ENCODE results near the gene EFEMP1. TPM values are rescaled to one million over a fixed set of nuclear protein-coding genes. Genes with fewer than 3 reads are reported as not detected.

The EFEMP1 gene
- total RNA-seq, 1 donor from 2014 or later, result not detected

DNA sequence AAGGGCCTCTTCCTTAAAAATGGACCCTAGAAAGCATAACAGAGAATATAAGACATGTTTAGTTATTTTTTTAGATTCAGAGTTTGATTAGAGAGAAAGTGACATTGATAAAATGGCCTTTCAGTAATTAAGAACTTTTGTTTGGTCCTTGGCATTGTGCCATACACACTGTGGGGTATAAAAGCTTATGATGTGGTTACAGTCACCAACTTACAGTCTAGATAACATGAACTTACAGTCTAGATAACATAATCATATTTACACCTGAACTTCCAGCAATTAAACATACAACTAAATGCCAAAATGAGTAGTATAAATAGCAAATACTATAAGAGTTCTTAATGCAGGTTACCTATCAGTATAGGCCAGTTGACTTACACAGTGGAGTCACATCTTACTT, 25.6 kb upstream of the EFEMP1 start:
- intact Hi-C loops (cut with micrococcal nuclease), result no loop called here
- H3K4me1 Mint-ChIP-seq, result no peaks in the 10 kb centered on the region
- POLR2A ChIA-PET, result no interaction called here
- no peak for DNase-seq
- no peak overlapping the region for H3K4me3 Mint-ChIP-seq
- TF ChIP-seq, protein P1, sequence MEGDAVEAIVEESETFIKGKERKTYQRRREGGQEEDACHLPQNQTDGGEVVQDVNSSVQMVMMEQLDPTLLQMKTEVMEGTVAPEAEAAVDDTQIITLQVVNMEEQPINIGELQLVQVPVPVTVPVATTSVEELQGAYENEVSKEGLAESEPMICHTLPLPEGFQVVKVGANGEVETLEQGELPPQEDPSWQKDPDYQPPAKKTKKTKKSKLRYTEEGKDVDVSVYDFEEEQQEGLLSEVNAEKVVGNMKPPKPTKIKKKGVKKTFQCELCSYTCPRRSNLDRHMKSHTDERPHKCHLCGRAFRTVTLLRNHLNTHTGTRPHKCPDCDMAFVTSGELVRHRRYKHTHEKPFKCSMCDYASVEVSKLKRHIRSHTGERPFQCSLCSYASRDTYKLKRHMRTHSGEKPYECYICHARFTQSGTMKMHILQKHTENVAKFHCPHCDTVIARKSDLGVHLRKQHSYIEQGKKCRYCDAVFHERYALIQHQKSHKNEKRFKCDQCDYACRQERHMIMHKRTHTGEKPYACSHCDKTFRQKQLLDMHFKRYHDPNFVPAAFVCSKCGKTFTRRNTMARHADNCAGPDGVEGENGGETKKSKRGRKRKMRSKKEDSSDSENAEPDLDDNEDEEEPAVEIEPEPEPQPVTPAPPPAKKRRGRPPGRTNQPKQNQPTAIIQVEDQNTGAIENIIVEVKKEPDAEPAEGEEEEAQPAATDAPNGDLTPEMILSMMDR (IDR thresholded peaks at IDR 0.05), result no peak
- H3K36me3 Mint-ChIP-seq (ENCODE audit: low read depth), result no peaks in the 10 kb centered on the region
- CTCF ChIA-PET, result no interaction called here
- peaks cover 4% of the 10 kb centered on the region for H3K27me3 Mint-ChIP-seq
- no peak overlapping the region for H3K27ac Mint-ChIP-seq
- H3K9me3 Mint-ChIP-seq, result no peaks in the 10 kb centered on the region
- no peak for ATAC-seq (ENCODE audit: low read depth)

DNA sequence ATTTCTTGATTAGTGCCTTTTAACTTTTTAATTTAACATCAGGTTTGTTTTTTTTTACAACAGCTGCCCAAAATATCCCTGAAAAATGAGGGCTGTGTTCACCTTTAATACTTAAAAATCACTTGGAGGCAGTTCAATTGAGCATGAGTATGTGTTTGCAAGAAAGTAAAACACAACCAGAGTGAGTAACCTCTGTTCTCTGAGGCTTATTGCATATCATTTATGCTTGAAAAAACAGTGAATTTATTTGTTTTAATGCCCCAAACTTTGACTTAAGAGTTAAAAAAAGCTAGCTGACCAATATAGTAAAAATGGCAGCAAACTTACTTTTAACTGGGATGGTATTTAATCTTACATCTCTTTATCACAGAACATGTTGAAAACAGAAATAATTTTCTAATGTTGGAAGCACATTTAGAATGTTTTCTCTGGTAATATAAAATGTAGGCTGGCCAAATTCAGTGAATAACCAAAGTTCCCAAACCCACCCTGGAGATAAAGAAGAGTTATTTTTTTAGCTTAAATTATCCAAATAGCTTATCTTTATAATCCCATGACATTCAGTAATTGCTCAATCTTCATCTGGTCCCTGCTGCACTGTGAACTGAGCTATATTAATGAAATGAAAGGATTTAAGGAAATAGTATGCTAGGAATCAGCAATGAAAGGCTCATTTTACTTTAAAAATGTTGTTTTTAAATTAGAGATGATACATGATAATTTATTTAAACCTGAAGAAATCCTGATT, 24.8 kb upstream of the EFEMP1 start:
- TF ChIP-seq, protein P1 (IDR thresholded peaks at IDR 0.05), result no peak
- ChIA-PET POLR2A (no interaction called here), CTCF (no interaction called here)
- Mint-ChIP-seq H3K27me3 (peaks cover 4% of the 10 kb centered on the region), H3K4me3 (no peak overlapping the region), H3K4me1 (no peaks in the 10 kb centered on the region), H3K27ac (no peak overlapping the region), H3K36me3 (ENCODE audit: low read depth) (no peaks in the 10 kb centered on the region), H3K9me3 (no peaks in the 10 kb centered on the region)
- intact Hi-C loops (cut with micrococcal nuclease), result no loop called here
- DNase-seq (no peak), ATAC-seq (ENCODE audit: low read depth) (no peak)

DNA sequence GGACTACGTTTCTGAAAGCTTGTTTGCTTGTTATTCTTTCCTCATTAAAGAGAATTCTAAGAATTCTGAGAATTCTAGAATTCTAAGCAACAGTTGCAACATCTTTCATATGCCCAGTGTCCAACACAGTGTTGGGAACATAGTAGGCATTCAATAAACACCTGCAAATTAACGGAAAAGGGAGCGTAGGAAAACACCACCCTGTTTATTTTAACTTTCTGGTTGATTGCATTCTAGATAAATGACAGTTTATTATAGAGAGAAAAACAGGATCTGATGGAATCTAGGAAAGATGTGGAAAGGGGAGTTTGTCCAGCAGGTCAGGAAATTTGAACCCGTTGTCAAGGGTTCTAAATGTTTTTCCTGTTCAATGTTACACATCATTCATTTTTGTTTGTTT, 24.2 kb upstream of the EFEMP1 start:
- TF ChIP-seq, protein P1 (IDR thresholded peaks at IDR 0.05), result no peak
- ATAC-seq (ENCODE audit: low read depth), result no peak

DNA sequence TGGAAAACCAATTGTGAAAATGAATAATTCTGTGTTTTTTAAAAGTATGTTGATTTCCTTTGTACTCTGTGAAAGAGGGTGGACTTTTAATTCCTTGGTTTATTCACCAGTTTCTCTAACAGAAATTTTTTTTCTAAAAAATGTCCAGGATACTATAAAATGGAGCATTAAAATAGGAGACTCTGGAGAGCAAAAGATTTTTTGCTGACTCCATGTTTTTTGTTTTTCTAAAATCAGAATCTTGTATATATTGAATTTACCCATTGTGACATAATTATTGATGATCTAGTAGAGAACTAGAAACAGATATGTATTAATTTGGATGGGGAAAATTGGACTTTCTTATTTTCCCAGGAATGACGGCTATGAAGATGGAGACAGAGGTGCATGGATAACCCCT, 23.2 kb upstream of the EFEMP1 start:
- ChIA-PET POLR2A (no interaction called here), CTCF (no interaction called here)
- ATAC-seq (ENCODE audit: low read depth) (no peak), DNase-seq (no peak)
- H3K27me3 Mint-ChIP-seq, result peaks cover 4% of the 10 kb centered on the region
- intact Hi-C loops (cut with micrococcal nuclease), result no loop called here
- no peaks in the 10 kb centered on the region for H3K4me1 Mint-ChIP-seq
- TF ChIP-seq, protein P1 (IDR thresholded peaks at IDR 0.05), result no peak
- no peaks in the 10 kb centered on the region for H3K9me3 Mint-ChIP-seq
- H3K36me3 Mint-ChIP-seq (ENCODE audit: low read depth), result no peaks in the 10 kb centered on the region
- no peak overlapping the region for H3K27ac Mint-ChIP-seq
- no peak overlapping the region for H3K4me3 Mint-ChIP-seq

More for the DNA sequence above, 24.2 kb upstream of the EFEMP1 start:
- intact Hi-C loops (cut with micrococcal nuclease), result no loop called here
- no peak for DNase-seq
- ChIA-PET POLR2A (no interaction called here), CTCF (no interaction called here)
- H3K9me3 Mint-ChIP-seq, result no peaks in the 10 kb centered on the region
- H3K27me3 Mint-ChIP-seq, result peaks cover 4% of the 10 kb centered on the region
- no peaks in the 10 kb centered on the region for H3K4me1 Mint-ChIP-seq
- no peaks in the 10 kb centered on the region for H3K36me3 Mint-ChIP-seq (ENCODE audit: low read depth)
- no peak overlapping the region for H3K4me3 Mint-ChIP-seq
- H3K27ac Mint-ChIP-seq, result no peak overlapping the region

DNA sequence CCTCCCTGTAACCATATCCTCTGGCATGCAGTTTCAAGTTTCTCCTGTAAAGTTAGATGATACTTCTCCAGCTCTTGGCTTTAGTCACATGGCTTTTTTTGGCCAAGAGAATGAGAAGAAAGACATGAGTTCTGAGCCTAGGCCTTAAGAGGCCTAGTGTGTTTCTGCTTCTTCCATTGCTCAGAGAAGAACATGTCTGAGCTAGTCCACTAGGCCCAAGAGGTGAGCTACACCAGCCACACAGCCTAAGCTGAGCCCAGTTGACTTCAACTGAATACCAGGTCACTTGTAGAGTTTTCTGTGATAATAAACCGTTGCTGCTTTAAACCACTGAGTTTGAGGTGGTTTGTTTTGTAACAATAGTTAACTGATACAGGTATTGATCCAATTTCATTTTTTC, 19.9 kb upstream of the EFEMP1 start:
- no peaks in the 10 kb centered on the region for H3K9me3 Mint-ChIP-seq
- ChIA-PET CTCF (no interaction called here), POLR2A (no interaction called here)
- no peak for ATAC-seq (ENCODE audit: low read depth)
- TF ChIP-seq, protein P1 (IDR thresholded peaks at IDR 0.05), result no peak
- intact Hi-C loops (cut with micrococcal nuclease), result no loop called here
- H3K4me3 Mint-ChIP-seq, result no peak overlapping the region
- no peak for DNase-seq
- H3K36me3 Mint-ChIP-seq (ENCODE audit: low read depth), result no peaks in the 10 kb centered on the region
- no peaks in the 10 kb centered on the region for H3K4me1 Mint-ChIP-seq
- H3K27ac Mint-ChIP-seq, result no peak overlapping the region
- peaks cover 2% of the 10 kb centered on the region for H3K27me3 Mint-ChIP-seq

Data from activated B cell treated with CpG ODN at 0.5 μM for 24 hours (primary cell).